Measurements from ENCODE around the gene PTPA.

The PTPA gene

GRCh38 chr9:129178568-129179382 lies 67.6 kb downstream of the PTPA start:
- Histone ChIP-seq H3K36me3 (replicated peaks) (peaks cover 9% of the 10 kb centered on the region), H3K27ac (no peak overlapping the region), H3K27me3 (replicated peaks) (no peaks in the 10 kb centered on the region), H3K4me3 (ENCODE audit: low read depth, low read length) (peak overlapping the region; percentile 36)
- no peak for TF ChIP-seq CTCF (IDR thresholded peaks at IDR 0.05; ENCODE audit: low read depth, low read length, missing control alignments)
- no peak for DNase-seq
- in situ Hi-C loops (cut with HindIII; ENCODE audit: low pct_ligation_motif_present, low sequenced_read_pairs), result no loop called here

GRCh38 chr9:129181246-129181645 lies 70.0 kb downstream of the PTPA start:
- TF ChIP-seq CTCF (IDR thresholded peaks at IDR 0.05; ENCODE audit: low read depth, low read length, missing control alignments), result no peak
- in situ Hi-C loops (cut with HindIII; ENCODE audit: low pct_ligation_motif_present, low sequenced_read_pairs), result no loop called here
- H3K36me3 ChIP-seq (replicated peaks), result peaks cover 7% of the 10 kb centered on the region
- no peak overlapping the region for H3K4me3 ChIP-seq (ENCODE audit: low read depth, low read length)
- no peaks in the 10 kb centered on the region for H3K27me3 ChIP-seq (replicated peaks)
- H3K27ac ChIP-seq, result no peak overlapping the region
- DNase-seq, result no peak

DNA sequence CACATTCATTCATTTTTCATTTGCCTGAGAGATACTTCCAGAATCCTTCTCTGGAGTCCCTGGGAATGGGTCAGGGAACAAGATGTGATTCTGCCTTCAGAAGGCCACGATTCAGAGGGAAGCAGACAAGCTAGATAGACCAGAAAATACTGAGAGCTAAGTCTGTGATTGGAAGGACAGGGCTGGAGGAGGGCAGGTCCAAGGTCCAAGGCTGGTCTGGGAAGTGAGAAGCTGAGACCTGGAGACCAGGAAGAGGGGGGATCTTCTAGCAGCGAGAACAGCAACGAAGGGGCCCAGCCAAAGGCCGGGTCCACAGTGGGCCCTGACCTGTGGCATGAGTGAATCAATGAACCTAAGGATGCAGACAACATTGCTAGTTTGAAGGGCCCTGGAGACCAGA lies 70.9 kb downstream of the PTPA start:
- H3K36me3 ChIP-seq (replicated peaks), result no peaks in the 10 kb centered on the region
- no peak overlapping the region for H3K4me3 ChIP-seq (ENCODE audit: low read depth, low read length)
- TF ChIP-seq CTCF (IDR thresholded peaks at IDR 0.05; ENCODE audit: low read depth, low read length, missing control alignments), result no peak
- in situ Hi-C loops (cut with HindIII; ENCODE audit: low pct_ligation_motif_present, low sequenced_read_pairs), result no loop called here
- H3K27me3 ChIP-seq (replicated peaks), result no peaks in the 10 kb centered on the region
- no peak for DNase-seq
- no peak overlapping the region for H3K27ac ChIP-seq

GRCh38 chr9:129182625-129183494 lies 71.6 kb downstream of the PTPA start:
- no peaks in the 10 kb centered on the region for H3K36me3 ChIP-seq (replicated peaks)
- in situ Hi-C loops (cut with HindIII; ENCODE audit: low pct_ligation_motif_present, low sequenced_read_pairs), result no loop called here
- no peak overlapping the region for H3K27ac ChIP-seq
- H3K4me3 ChIP-seq (ENCODE audit: low read depth, low read length), result no peak overlapping the region
- TF ChIP-seq CTCF (IDR thresholded peaks at IDR 0.05; ENCODE audit: low read depth, low read length, missing control alignments), result peak; percentile 51
- no peaks in the 10 kb centered on the region for H3K27me3 ChIP-seq (replicated peaks)
- DNase-seq, result no peak

DNA sequence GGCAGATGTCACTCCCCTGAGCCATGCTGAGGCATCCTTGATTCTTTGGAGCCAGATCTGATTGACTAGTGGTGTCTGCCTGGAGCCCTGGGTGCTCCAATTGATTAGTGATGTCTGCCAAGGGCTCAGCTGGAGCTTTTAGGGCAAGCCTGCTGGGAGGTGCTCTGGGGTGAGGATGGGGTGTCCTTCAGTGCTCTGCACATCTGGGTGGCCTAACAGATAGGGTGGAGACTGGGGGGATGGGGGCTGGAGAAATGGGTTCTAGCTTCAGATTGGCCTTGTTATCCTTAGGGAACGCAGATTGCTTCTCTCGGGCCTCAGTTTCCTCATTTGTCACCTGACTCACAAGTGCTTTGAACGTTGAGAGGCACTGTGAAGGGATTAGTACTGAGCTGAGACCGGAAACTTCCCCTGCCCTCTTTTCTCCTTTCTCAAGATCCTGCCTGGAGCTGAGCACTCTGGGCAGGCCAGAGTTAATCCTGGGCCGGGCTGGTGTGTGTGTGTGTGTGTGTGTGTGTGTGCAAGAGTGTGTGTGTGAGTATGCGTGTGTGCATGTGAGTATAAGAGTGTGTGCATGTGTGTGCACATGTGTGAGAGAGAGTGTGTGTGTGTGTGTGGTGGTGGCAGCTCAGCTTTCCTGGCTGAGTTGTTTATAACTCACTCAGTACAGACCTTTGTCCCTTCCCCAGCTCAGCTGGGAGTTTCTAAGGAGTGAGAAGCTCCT lies 72.4 kb downstream of the PTPA start:
- H3K4me3 ChIP-seq (ENCODE audit: low read depth, low read length), result no peak overlapping the region
- in situ Hi-C loops (cut with HindIII; ENCODE audit: low pct_ligation_motif_present, low sequenced_read_pairs), result no loop called here
- H3K27ac ChIP-seq, result no peak overlapping the region
- TF ChIP-seq CTCF (IDR thresholded peaks at IDR 0.05; ENCODE audit: low read depth, low read length, missing control alignments), result no peak
- no peaks in the 10 kb centered on the region for H3K36me3 ChIP-seq (replicated peaks)
- H3K27me3 ChIP-seq (replicated peaks), result no peaks in the 10 kb centered on the region
- no peak for DNase-seq

All from brain microvascular endothelial cell (primary cell).